CD4-positive, CD25-positive, alpha-beta regulatory T cell (primary cell): ENCODE measurements around the gene CD209. TPM values are rescaled to one million over a fixed set of nuclear protein-coding genes. Genes with fewer than 3 reads are reported as not detected.
A peak's percentile ranks its signal among the peaks of the same experiment; 100 is the strongest.
"Not testable (repeated sequence)": the region's sequence is repeated elsewhere in the genome, so short reads cannot be mapped to it uniquely, and the experiment has no call there.

ENCODE experiments used
- ATAC-seq, 2 donors: fragments of 150-1000 bp; cut with Tn5 transposase; one replicate each; pipeline ENCODE4 v1.10.0; 2021; ENCODE audit warnings: low read depth in 2 of 2, moderate number of reproducible peaks in 2 of 2, moderate library complexity in 1 of 2
- DNase-seq, 3 donors: peaks; one replicate each; pipeline versions ENCODE4 v3.0.0 to v3.0.0-alpha.2; 2012 to 2022; ENCODE audit warnings: mixed read lengths in 1 of 3
- H3K27ac ChIP-seq: one replicate; pipeline ENCODE4 v1.7.0; 2013; ENCODE audit warnings: mild to moderate bottlenecking, low read length; ENCODE audit not compliant: insufficient read depth, poor library complexity, severe bottlenecking
- H3K27me3 ChIP-seq: one replicate; pipeline ENCODE4 v1.7.0; 2013; ENCODE audit warnings: low read length; ENCODE audit not compliant: control insufficient read depth, insufficient read depth
- H3K36me3 ChIP-seq: one replicate; pipeline ENCODE4 v1.7.0; 2013; ENCODE audit warnings: mild to moderate bottlenecking, low read length, moderate library complexity; ENCODE audit not compliant: control insufficient read depth, insufficient read depth
- H3K4me1 ChIP-seq: 2 replicates; pipeline ENCODE4 v1.7.0; 2013; ENCODE audit warnings: mild to moderate bottlenecking, low read length; ENCODE audit not compliant: insufficient read depth, control insufficient read depth, poor library complexity, severe bottlenecking
- H3K4me3 ChIP-seq: one replicate; pipeline ENCODE4 v1.7.0; 2013; ENCODE audit warnings: low read depth, mild to moderate bottlenecking, low read length, moderate library complexity
- H3K9me3 ChIP-seq, 2 experiments: 1 replicate in 1 of 2; 2 replicates in 1 of 2; pipeline ENCODE4 v1.7.0; 2013; ENCODE audit warnings: low read length in 2 of 2, mild to moderate bottlenecking in 1 of 2, moderate library complexity in 1 of 2; ENCODE audit not compliant: control insufficient read depth in 2 of 2
- H3K27ac Mint-ChIP-seq, 3 donors: one replicate each; pipeline ENCODE4 v1.8.0; 2020 to 2022; ENCODE audit warnings: mild to moderate bottlenecking in 3 of 3, mixed read lengths in 3 of 3, moderate library complexity in 2 of 3
- H3K27me3 Mint-ChIP-seq: one replicate; pipeline ENCODE4 v1.8.0; 2022; ENCODE audit warnings: mild to moderate bottlenecking, mixed read lengths
- H3K36me3 Mint-ChIP-seq: one replicate; pipeline ENCODE4 v1.8.0; 2020; ENCODE audit warnings: mixed read lengths
- H3K4me1 Mint-ChIP-seq, 4 donors: one replicate each; pipeline ENCODE4 v1.8.0; 2020 to 2022; ENCODE audit warnings: mixed read lengths in 4 of 4, mild to moderate bottlenecking in 1 of 4
- H3K4me3 Mint-ChIP-seq, 4 donors: one replicate each; pipeline ENCODE4 v1.8.0; 2020 to 2022; ENCODE audit warnings: mild to moderate bottlenecking in 4 of 4, mixed read lengths in 4 of 4, moderate library complexity in 3 of 4
- H3K9me3 Mint-ChIP-seq, 7 donors: one replicate each; pipeline ENCODE4 v1.8.0; 2020 to 2022; ENCODE audit warnings: mixed read lengths in 7 of 7, mild to moderate bottlenecking in 3 of 7, moderate library complexity in 2 of 7
- polyA plus RNA-seq, 4 donors: library from polyadenylated mRNA; unstranded; fragments of 300-500 nt; fragmentation: Illumina TruSeq; gene quantifications; one replicate each; pipeline ENCODE4 v1.2.3, GENCODE V29; 2021
- total RNA-seq: library from RNA; stranded (reverse); gene quantifications from one replicate; pipeline ENCODE4 v1.2.3, GENCODE V29; 2022

The CD209 gene
- total and polyA plus RNA-seq, 5 donors from 2014 or later, result not detected

- H3K9me3 ChIP-seq, result no peaks in the 10 kb centered on the region
- no peak overlapping the region for H3K27ac ChIP-seq
- Mint-ChIP-seq H3K27ac (no peak overlapping the region), H3K9me3 (no peaks in the 10 kb centered on the region), H3K4me3 (no peak overlapping the region), H3K27me3 (peaks cover 11% of the 10 kb centered on the region), H3K36me3 (no peaks in the 10 kb centered on the region), H3K4me1 (peaks cover 4 to 11% (median 7%) of the 10 kb centered on the region in 4 donors)
- no peak overlapping the region for H3K4me3 ChIP-seq
- H3K4me1 ChIP-seq, result no peaks in the 10 kb centered on the region
- H3K36me3 ChIP-seq, result no peaks in the 10 kb centered on the region
- H3K27me3 ChIP-seq, result no peaks in the 10 kb centered on the region
- ATAC-seq (no peak), DNase-seq (no peak)
Observed at GRCh38 chr19:7767487-7767886, 20.2 kb upstream of the CD209 start.

- Mint-ChIP-seq H3K27ac (no peak overlapping the region), H3K36me3 (no peaks in the 10 kb centered on the region), H3K27me3 (peaks cover 11% of the 10 kb centered on the region), H3K4me1 (peaks cover 0 to 5% (median 1%) of the 10 kb centered on the region in 4 donors), H3K9me3 (peaks cover 0 to 1% (median 0%) of the 10 kb centered on the region in 7 donors), H3K4me3 (no peak overlapping the region)
- H3K36me3 ChIP-seq, result no peaks in the 10 kb centered on the region
- H3K4me1 ChIP-seq, result no peaks in the 10 kb centered on the region
- no peak overlapping the region for H3K4me3 ChIP-seq
- ATAC-seq (no peak), DNase-seq (no peak)
- no peaks in the 10 kb centered on the region for H3K9me3 ChIP-seq
- H3K27ac ChIP-seq, result no peak overlapping the region
- no peaks in the 10 kb centered on the region for H3K27me3 ChIP-seq
Observed at GRCh38 chr19:7766535-7766934, 19.2 kb upstream of the CD209 start.

- H3K4me3 Mint-ChIP-seq, H3K36me3 Mint-ChIP-seq, ATAC-seq, H3K36me3 ChIP-seq, H3K27me3 ChIP-seq, H3K27ac Mint-ChIP-seq, H3K27ac ChIP-seq, H3K9me3 Mint-ChIP-seq, H3K4me1 ChIP-seq, H3K9me3 ChIP-seq, DNase-seq, H3K4me3 ChIP-seq, H3K4me1 Mint-ChIP-seq: not testable (repeated sequence)
- H3K27me3 Mint-ChIP-seq, result peaks cover 11% of the 10 kb centered on the region
Observed at GRCh38 chr19:7765043-7765442, 17.7 kb upstream of the CD209 start.

- H3K27me3 Mint-ChIP-seq, result peaks cover 11% of the 10 kb centered on the region
- not testable (repeated sequence) for H3K27ac Mint-ChIP-seq, H3K4me1 ChIP-seq, H3K9me3 Mint-ChIP-seq, H3K36me3 ChIP-seq, ATAC-seq, H3K36me3 Mint-ChIP-seq, H3K27me3 ChIP-seq, H3K4me3 ChIP-seq, H3K4me1 Mint-ChIP-seq, H3K4me3 Mint-ChIP-seq, H3K27ac ChIP-seq, H3K9me3 ChIP-seq, DNase-seq
Observed at GRCh38 chr19:7764157-7764556, 16.8 kb upstream of the CD209 start.

- H3K9me3 ChIP-seq, result peaks cover 10 to 11% of the 10 kb centered on the region in 2 experiments
- H3K4me3 Mint-ChIP-seq, result no peak overlapping the region
- H3K27ac Mint-ChIP-seq, result no peak overlapping the region
- H3K36me3 Mint-ChIP-seq, result no peaks in the 10 kb centered on the region
- no peak overlapping the region for H3K4me3 ChIP-seq
- H3K9me3 Mint-ChIP-seq, result peaks cover 0 to 12% (median 7%) of the 10 kb centered on the region in 7 donors
- peaks cover 0 to 5% (median 1%) of the 10 kb centered on the region in 4 donors for H3K4me1 Mint-ChIP-seq
- peaks cover 6% of the 10 kb centered on the region for H3K27me3 Mint-ChIP-seq
- no peak overlapping the region for H3K27ac ChIP-seq
- DNase-seq (no peak), ATAC-seq (no peak)
- no peaks in the 10 kb centered on the region for H3K27me3 ChIP-seq
- no peaks in the 10 kb centered on the region for H3K4me1 ChIP-seq
- no peaks in the 10 kb centered on the region for H3K36me3 ChIP-seq
Observed at GRCh38 chr19:7763696-7764095, 16.4 kb upstream of the CD209 start.

GRCh38 chr19:7762719-7763293 is 15.5 kb upstream of the CD209 start, which contains the start of gene CLEC4M:
Gene CLEC4M (plus strand): TSS chr19:7763243. CDS start chr19:7763267, 24 bp downstream.
- Histone ChIP-seq H3K4me3 (no peak within 1 kb of the TSS), H3K4me1 (no peaks in the 10 kb centered on the region), H3K36me3 (no peaks in the 10 kb centered on the region), H3K9me3 (peaks cover 13 to 20% of the 10 kb centered on the region in 2 experiments), H3K27me3 (no peaks in the 10 kb centered on the region), H3K27ac (no peak within 1 kb of the TSS)
- peak within 1 kb of the TSS in 2 of 3 donors; percentile 21 to 73 for H3K27ac Mint-ChIP-seq
- no peaks in the 10 kb centered on the region for H3K36me3 Mint-ChIP-seq
- DNase-seq, result no peak
- ATAC-seq, result no peak
- no peak within 1 kb of the TSS for H3K4me3 Mint-ChIP-seq
- H3K4me1 Mint-ChIP-seq, result peaks cover 0 to 5% (median 1%) of the 10 kb centered on the region in 4 donors
- H3K9me3 Mint-ChIP-seq, result peaks cover 0 to 19% (median 7%) of the 10 kb centered on the region in 7 donors
- peaks cover 6% of the 10 kb centered on the region for H3K27me3 Mint-ChIP-seq

- H3K4me1 ChIP-seq, result no peaks in the 10 kb centered on the region
- peaks cover 29 to 42% of the 10 kb centered on the region in 2 experiments for H3K9me3 ChIP-seq
- H3K4me3 Mint-ChIP-seq, result no peak overlapping the region
- no peaks in the 10 kb centered on the region for H3K27me3 ChIP-seq
- DNase-seq (no peak), ATAC-seq (no peak)
- H3K27ac Mint-ChIP-seq, result peak overlapping the region in 1 of 3 donors; percentile 21
- peaks cover 3 to 7% (median 4%) of the 10 kb centered on the region in 4 donors for H3K4me1 Mint-ChIP-seq
- no peak overlapping the region for H3K27ac ChIP-seq
- H3K27me3 Mint-ChIP-seq, result peaks cover 6% of the 10 kb centered on the region
- no peaks in the 10 kb centered on the region for H3K36me3 ChIP-seq
- H3K9me3 Mint-ChIP-seq, result peaks cover 6 to 42% (median 22%) of the 10 kb centered on the region in 7 donors
- peaks cover 10% of the 10 kb centered on the region for H3K36me3 Mint-ChIP-seq
- H3K4me3 ChIP-seq, result no peak overlapping the region
Observed at GRCh38 chr19:7759156-7759555, 11.8 kb upstream of the CD209 start.

- Mint-ChIP-seq H3K4me3 (no peak overlapping the region), H3K27me3 (no peaks in the 10 kb centered on the region), H3K4me1 (peaks cover 2 to 9% (median 5%) of the 10 kb centered on the region in 4 donors), H3K27ac (no peak overlapping the region), H3K9me3 (peaks cover 10 to 42% (median 22%) of the 10 kb centered on the region in 7 donors), H3K36me3 (peaks cover 10% of the 10 kb centered on the region)
- no peak for ATAC-seq
- no peaks in the 10 kb centered on the region for H3K27me3 ChIP-seq
- H3K4me3 ChIP-seq, result no peak overlapping the region
- DNase-seq, result no peak
- no peaks in the 10 kb centered on the region for H3K36me3 ChIP-seq
- H3K4me1 ChIP-seq, result no peaks in the 10 kb centered on the region
- no peak overlapping the region for H3K27ac ChIP-seq
- H3K9me3 ChIP-seq, result peaks cover 29 to 42% of the 10 kb centered on the region in 2 experiments
Observed at GRCh38 chr19:7757358-7757757, 10.0 kb upstream of the CD209 start.
